CD4-positive, alpha-beta memory T cell (primary cell): ENCODE results near the gene RHBDF1. TPM values are rescaled to one million over a fixed set of nuclear protein-coding genes. Genes with fewer than 3 reads are reported as not detected.

Experiments
- CTCF ChIA-PET: fragments of 350-600 bp; sonication (Branson Sonifier 250); formaldehyde crosslinking; loops from one replicate; lab custom pipeline; 2021; ENCODE audit warnings: inconsistent platforms; ENCODE audit not compliant: partially characterized antibody; lab: Charles Lee
- POLR2A ChIA-PET: fragments of 350-600 bp; sonication (Branson Sonifier 250); formaldehyde crosslinking; loops from one replicate; lab custom pipeline; 2021; ENCODE audit not compliant: partially characterized antibody; lab: Charles Lee
- DNase-seq, 5 donors: peaks; one replicate each; pipeline versions ENCODE4 v3.0.0 to v3.0.0-alpha.2; 2020 to 2022; ENCODE audit warnings: mixed read lengths in 1 of 5
- H3K27ac ChIP-seq: one replicate; pipeline ENCODE4 v1.7.0; 2013; ENCODE audit warnings: low read depth, low read length
- H3K27me3 ChIP-seq: 2 replicates; pipeline ENCODE4 v1.7.0; 2013; ENCODE audit warnings: mild to moderate bottlenecking, low read length, moderate library complexity; ENCODE audit not compliant: insufficient read depth
- H3K36me3 ChIP-seq: 2 replicates; pipeline ENCODE4 v1.7.0; 2013; ENCODE audit warnings: mild to moderate bottlenecking, low read length, moderate library complexity; ENCODE audit not compliant: insufficient read depth
- H3K4me1 ChIP-seq: 2 replicates; pipeline ENCODE4 v1.7.0; 2013; ENCODE audit warnings: mild to moderate bottlenecking, low read length, moderate library complexity; ENCODE audit not compliant: insufficient read depth
- H3K4me3 ChIP-seq, 2 donors: one replicate each; pipeline ENCODE4 v1.7.0; 2013; ENCODE audit warnings: low read length in 2 of 2, mild to moderate bottlenecking in 1 of 2
- H3K9me3 ChIP-seq, 2 donors: one replicate each; pipeline ENCODE4 v1.7.0; 2013; ENCODE audit warnings: low read length in 2 of 2, control low read depth in 1 of 2; ENCODE audit not compliant: control insufficient read depth in 1 of 2
- H3K27ac Mint-ChIP-seq, 7 donors: one replicate each; pipeline ENCODE4 v1.8.0; 2020 to 2021; ENCODE audit warnings: mixed read lengths in 7 of 7, mild to moderate bottlenecking in 6 of 7, inconsistent platforms in 3 of 7, moderate library complexity in 3 of 7
- H3K27me3 Mint-ChIP-seq, 2 donors: one replicate each; pipeline ENCODE4 v1.8.0; 2020 to 2021; ENCODE audit warnings: mixed read lengths in 2 of 2
- H3K36me3 Mint-ChIP-seq, 2 donors: one replicate each; pipeline ENCODE4 v1.8.0; 2020 to 2021; ENCODE audit warnings: mixed read lengths in 2 of 2, inconsistent platforms in 1 of 2, mild to moderate bottlenecking in 1 of 2
- H3K4me1 Mint-ChIP-seq, 4 donors: one replicate each; pipeline ENCODE4 v1.8.0; 2020 to 2021; ENCODE audit warnings: mixed read lengths in 4 of 4, mild to moderate bottlenecking in 1 of 4
- H3K4me3 Mint-ChIP-seq, 8 donors: one replicate each; pipeline ENCODE4 v1.8.0; 2020 to 2021; ENCODE audit warnings: mixed read lengths in 8 of 8, mild to moderate bottlenecking in 7 of 8, moderate library complexity in 6 of 8, inconsistent platforms in 3 of 8
- H3K9me3 Mint-ChIP-seq, 8 donors: one replicate each; pipeline ENCODE4 v1.8.0; 2020 to 2021; ENCODE audit warnings: mixed read lengths in 8 of 8, mild to moderate bottlenecking in 5 of 8, inconsistent platforms in 3 of 8, moderate library complexity in 1 of 8
- intact Hi-C: fragments of 100-400 bp; cut with micrococcal nuclease; formaldehyde crosslinking; loops from one replicate; pipeline ENCODE4 v1.15.1; 2023
- polyA plus RNA-seq, 2 donors: library from polyadenylated mRNA; unstranded; fragments of 300-500 nt; fragmentation: Illumina TruSeq; gene quantifications; one replicate each; pipeline ENCODE4 v1.2.3, GENCODE V29; 2021
- total RNA-seq, 2 experiments: library from RNA; stranded (reverse); gene quantifications; one replicate each; pipeline ENCODE4 v1.2.3, GENCODE V29; 2021

Gene RHBDF1, protein sequence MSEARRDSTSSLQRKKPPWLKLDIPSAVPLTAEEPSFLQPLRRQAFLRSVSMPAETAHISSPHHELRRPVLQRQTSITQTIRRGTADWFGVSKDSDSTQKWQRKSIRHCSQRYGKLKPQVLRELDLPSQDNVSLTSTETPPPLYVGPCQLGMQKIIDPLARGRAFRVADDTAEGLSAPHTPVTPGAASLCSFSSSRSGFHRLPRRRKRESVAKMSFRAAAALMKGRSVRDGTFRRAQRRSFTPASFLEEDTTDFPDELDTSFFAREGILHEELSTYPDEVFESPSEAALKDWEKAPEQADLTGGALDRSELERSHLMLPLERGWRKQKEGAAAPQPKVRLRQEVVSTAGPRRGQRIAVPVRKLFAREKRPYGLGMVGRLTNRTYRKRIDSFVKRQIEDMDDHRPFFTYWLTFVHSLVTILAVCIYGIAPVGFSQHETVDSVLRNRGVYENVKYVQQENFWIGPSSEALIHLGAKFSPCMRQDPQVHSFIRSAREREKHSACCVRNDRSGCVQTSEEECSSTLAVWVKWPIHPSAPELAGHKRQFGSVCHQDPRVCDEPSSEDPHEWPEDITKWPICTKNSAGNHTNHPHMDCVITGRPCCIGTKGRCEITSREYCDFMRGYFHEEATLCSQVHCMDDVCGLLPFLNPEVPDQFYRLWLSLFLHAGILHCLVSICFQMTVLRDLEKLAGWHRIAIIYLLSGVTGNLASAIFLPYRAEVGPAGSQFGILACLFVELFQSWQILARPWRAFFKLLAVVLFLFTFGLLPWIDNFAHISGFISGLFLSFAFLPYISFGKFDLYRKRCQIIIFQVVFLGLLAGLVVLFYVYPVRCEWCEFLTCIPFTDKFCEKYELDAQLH
- total RNA-seq (not detected), polyA plus RNA-seq (not detected)

DNA sequence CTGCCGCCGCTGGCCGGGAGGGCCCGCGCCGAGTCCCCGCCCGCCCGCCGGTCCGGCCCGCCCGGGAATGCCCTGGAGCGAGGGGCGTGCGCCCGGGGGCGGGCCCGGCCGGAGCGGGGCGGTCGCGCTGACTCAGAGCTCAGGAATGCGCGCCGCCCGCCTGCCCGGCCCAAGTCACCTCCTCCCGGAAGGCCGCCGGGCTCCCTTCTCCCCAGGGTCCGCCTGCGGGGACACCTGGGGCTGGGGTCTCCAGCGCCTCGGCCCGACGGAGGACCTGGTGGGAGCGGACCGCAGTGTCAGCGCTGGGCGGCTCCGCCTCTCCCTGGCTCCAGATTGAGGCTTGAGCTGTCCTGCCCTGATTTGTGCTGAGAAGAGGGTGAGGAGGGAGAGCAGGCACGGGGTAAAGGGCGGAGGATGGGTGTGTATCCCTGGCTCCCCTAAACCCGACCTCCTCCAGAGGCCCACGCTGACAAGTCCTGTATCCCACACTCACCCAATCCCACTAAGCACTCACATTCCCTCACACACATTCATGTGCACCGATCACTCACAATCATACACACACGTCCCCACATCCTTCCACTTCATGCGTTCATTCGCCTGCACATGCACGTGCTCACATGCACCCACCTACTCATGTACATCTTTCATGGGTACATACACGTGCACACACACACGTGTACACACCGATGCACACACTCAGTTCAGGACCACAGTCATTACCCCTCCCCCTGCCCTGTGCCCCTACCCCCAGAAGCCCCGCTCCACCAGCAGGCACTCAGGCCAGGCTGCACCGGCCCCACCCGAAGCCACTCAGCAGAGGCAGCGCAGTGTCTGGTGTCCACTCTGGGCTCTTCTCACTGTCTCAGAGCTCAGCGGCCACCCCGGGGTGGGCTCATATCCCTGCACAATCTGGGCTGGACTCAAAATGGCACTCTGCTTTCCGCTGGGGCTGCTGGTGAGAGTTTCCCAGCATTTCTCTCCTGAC, at the start of gene RHBDF1:
Gene RHBDF1, minus strand, starts transcription at position 71 of the 988 bp plus-strand sequence. CDS start 7,616 bp downstream, outside the sequence.
- peaks cover 9 to 13% of the 10 kb centered on the region in 2 donors for H3K27me3 Mint-ChIP-seq
- H3K36me3 Mint-ChIP-seq = no peaks in the 10 kb centered on the region
- peak in 1 of 5 donors; percentile 10 for DNase-seq
- CTCF ChIA-PET = no interaction called here
- H3K4me1 Mint-ChIP-seq = peaks cover 10 to 25% (median 16%) of the 10 kb centered on the region in 4 donors
- H3K9me3 ChIP-seq = no peaks in the 10 kb centered on the region
- H3K27ac ChIP-seq = no peak within 1 kb of the TSS
- H3K27ac Mint-ChIP-seq = peak within 1 kb of the TSS in 1 of 7 donors; percentile 58
- H3K4me3 Mint-ChIP-seq = peak within 1 kb of the TSS in 7 of 8 donors; percentile 51 to 84 (median 68)
- intact Hi-C loops = no loop called here
- POLR2A ChIA-PET = no interaction called here
- H3K9me3 Mint-ChIP-seq = peaks cover 0 to 1% (median 0%) of the 10 kb centered on the region in 8 donors
- no peak within 1 kb of the TSS for H3K4me3 ChIP-seq
- H3K27me3 ChIP-seq = peaks cover 13% of the 10 kb centered on the region
- H3K36me3 ChIP-seq = no peaks in the 10 kb centered on the region
- peaks cover 18% of the 10 kb centered on the region for H3K4me1 ChIP-seq

DNA sequence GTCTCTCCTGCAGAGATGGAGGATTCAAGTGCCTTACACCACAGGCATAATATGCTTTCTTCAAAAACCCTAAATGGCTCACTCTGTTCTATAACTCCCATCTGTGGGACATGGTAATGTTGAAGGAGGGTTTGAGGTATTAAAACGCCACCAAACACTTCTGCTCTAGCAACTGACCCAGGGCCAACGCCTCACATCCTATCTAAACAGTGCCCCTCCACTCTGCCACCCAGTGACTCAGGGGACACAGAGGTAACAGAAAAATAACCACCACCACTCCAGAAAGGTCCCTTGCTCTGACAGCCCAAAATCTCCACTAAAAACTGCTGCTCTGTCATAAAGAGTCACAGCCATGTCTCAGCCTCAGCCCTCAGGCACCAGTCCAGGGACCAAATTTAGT, 48.3 kb upstream of the RHBDF1 start:
- H3K4me1 ChIP-seq = no peaks in the 10 kb centered on the region
- peak overlapping the region in 1 of 7 donors; percentile 53 for H3K27ac Mint-ChIP-seq
- H3K9me3 Mint-ChIP-seq = no peaks in the 10 kb centered on the region
- peaks cover 7% of the 10 kb centered on the region for H3K36me3 ChIP-seq
- no peaks in the 10 kb centered on the region for H3K27me3 ChIP-seq
- H3K27ac ChIP-seq = no peak overlapping the region
- ChIA-PET CTCF (no interaction called here), POLR2A (no interaction called here)
- H3K9me3 ChIP-seq = no peaks in the 10 kb centered on the region
- H3K36me3 Mint-ChIP-seq = peaks cover 7 to 17% of the 10 kb centered on the region in 2 donors
- H3K4me3 ChIP-seq = no peak overlapping the region
- H3K4me1 Mint-ChIP-seq = peaks cover 0 to 5% (median 3%) of the 10 kb centered on the region in 4 donors
- no peak overlapping the region for H3K4me3 Mint-ChIP-seq
- H3K27me3 Mint-ChIP-seq = no peaks in the 10 kb centered on the region
- no peak for DNase-seq
- intact Hi-C loops = no loop called here

DNA sequence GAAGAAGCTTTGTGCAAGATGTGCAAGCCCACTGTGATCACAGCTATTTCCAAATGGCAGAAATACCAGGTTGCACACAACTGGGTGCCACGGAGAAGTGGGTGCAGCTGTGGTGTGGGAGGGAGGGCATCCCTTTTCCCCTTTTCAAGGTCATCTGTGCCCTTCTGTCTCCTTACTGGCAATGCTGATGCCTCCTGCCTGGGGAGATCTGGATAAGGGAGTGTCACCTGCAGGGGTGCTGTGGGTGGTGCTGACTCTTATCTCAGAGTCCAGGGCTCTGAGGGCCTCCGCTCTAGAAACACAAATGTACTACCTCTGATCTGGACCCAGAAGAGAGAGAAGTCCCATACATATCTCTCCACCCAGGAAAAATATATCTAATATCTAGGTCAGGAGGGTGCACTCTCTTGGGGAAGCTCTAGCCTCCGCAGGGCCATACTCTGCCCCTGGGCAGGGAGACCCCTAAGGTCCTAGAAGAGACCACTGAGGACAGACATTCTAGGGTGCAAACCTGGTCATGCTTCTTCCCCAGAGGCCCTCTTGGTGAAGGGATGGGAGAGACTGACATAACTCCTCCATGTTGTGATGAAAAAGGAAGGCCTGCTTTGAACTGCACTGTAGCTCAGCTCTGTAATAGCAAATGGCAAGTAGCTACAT, 47.5 kb upstream of the RHBDF1 start:
- no peak for DNase-seq
- Mint-ChIP-seq H3K4me1 (peaks cover 0 to 5% (median 3%) of the 10 kb centered on the region in 4 donors), H3K4me3 (no peak overlapping the region), H3K9me3 (no peaks in the 10 kb centered on the region), H3K27ac (peak overlapping the region in 2 of 7 donors; percentile 29 to 60), H3K36me3 (peaks cover 9 to 18% of the 10 kb centered on the region in 2 donors), H3K27me3 (no peaks in the 10 kb centered on the region)
- intact Hi-C loops = no loop called here
- Histone ChIP-seq H3K9me3 (no peaks in the 10 kb centered on the region), H3K4me1 (no peaks in the 10 kb centered on the region), H3K36me3 (peaks cover 7% of the 10 kb centered on the region), H3K4me3 (no peak overlapping the region), H3K27ac (no peak overlapping the region), H3K27me3 (no peaks in the 10 kb centered on the region)
- POLR2A ChIA-PET = no interaction called here
- CTCF ChIA-PET = interaction anchor here (1.2 to 4.3 kb wide), 2 partner anchors 14 to 62 kb away, joined by 6 to 37 read pairs; no protein-coding TSS in a partner anchor

DNA sequence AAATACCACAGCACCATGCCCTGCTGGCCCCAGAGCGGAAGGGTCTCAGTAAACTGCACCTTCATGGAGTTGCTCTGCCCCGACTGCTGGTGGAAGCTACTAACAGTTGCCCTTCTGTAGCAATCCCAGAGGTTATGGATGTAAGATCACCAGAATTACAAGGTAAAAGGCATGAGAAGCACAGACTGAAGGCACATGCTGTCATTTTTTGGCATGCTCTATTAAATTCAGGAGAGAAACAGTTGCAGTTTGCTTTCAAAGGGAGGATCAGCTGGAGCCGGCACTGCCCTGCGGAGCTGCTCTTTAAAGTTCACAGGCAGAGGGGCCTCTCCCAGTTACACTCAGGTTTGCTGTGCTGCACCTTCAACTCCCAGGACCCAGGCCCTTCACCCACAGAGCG, 46.9 kb upstream of the RHBDF1 start:
- CTCF ChIA-PET = interaction anchor here (1.2 to 4.3 kb wide), 2 partner anchors 13 to 62 kb away, joined by 6 to 37 read pairs; no protein-coding TSS in a partner anchor
- Histone ChIP-seq H3K27me3 (no peaks in the 10 kb centered on the region), H3K4me1 (no peaks in the 10 kb centered on the region), H3K4me3 (no peak overlapping the region), H3K36me3 (peaks cover 10% of the 10 kb centered on the region), H3K9me3 (no peaks in the 10 kb centered on the region), H3K27ac (no peak overlapping the region)
- Mint-ChIP-seq H3K27me3 (no peaks in the 10 kb centered on the region), H3K36me3 (peaks cover 13 to 22% of the 10 kb centered on the region in 2 donors), H3K27ac (no peak overlapping the region), H3K4me1 (peaks cover 0 to 5% (median 3%) of the 10 kb centered on the region in 4 donors), H3K9me3 (no peaks in the 10 kb centered on the region), H3K4me3 (no peak overlapping the region)
- POLR2A ChIA-PET = no interaction called here
- DNase-seq = no peak
- intact Hi-C loops = no loop called here

DNA sequence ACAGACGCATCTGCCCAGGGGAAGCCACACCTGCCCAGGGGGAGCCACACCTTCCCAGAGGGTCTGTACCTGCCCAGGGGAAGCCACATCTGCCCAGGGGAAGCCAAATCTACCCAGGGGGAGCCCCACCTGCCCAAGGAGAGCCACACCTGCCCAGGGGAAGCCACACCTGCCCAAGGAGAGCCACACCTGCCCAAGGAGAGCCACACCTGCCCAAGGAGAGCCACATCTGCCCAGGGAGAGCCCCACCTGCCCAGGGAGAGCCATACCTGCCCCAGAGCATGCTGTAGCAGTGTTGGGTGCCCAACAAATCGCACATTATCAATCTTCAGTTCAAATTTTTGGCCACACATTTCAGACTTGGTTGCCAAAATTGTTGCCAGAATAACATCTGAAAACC, 46.4 kb upstream of the RHBDF1 start:
- ChIA-PET CTCF (interaction anchor here (0.9 to 4.3 kb wide), 6 partner anchors 10 to 243 kb away, joined by 3 to 37 read pairs (median 14); partner anchors contain the start of gene HBQ1), POLR2A (no interaction called here)
- Histone ChIP-seq H3K4me3 (no peak overlapping the region), H3K27ac (no peak overlapping the region), H3K27me3 (no peaks in the 10 kb centered on the region), H3K4me1 (no peaks in the 10 kb centered on the region), H3K36me3 (peaks cover 12% of the 10 kb centered on the region), H3K9me3 (no peaks in the 10 kb centered on the region)
- Mint-ChIP-seq H3K9me3 (no peaks in the 10 kb centered on the region), H3K36me3 (peaks cover 17 to 26% of the 10 kb centered on the region in 2 donors), H3K4me1 (peaks cover 0 to 5% (median 2%) of the 10 kb centered on the region in 4 donors), H3K4me3 (no peak overlapping the region), H3K27ac (peak overlapping the region in 1 of 7 donors; percentile 17), H3K27me3 (no peaks in the 10 kb centered on the region)
- DNase-seq = no peak
- intact Hi-C loops = no loop called here
